Nephron progenitor cell (in vitro differentiated cells): ENCODE data around the gene COA8.

Experiments used
- DNase-seq: peaks from one replicate; pipeline ENCODE4 v3.0.0; 2021
- H3K27ac Mint-ChIP-seq: 2 replicates; pipeline ENCODE4 v1.8.0; 2021; ENCODE audit warnings: mild to moderate bottlenecking, moderate library complexity, mixed read lengths
- H3K27me3 Mint-ChIP-seq: 2 replicates; pipeline ENCODE4 v1.8.0; 2021; ENCODE audit warnings: mild to moderate bottlenecking, low read depth, mixed read lengths; ENCODE audit not compliant: poor library complexity
- H3K36me3 Mint-ChIP-seq: 2 replicates; pipeline ENCODE4 v1.8.0; 2021; ENCODE audit warnings: low read depth, mixed read lengths
- H3K4me1 Mint-ChIP-seq: 2 replicates; pipeline ENCODE4 v1.8.0; 2021; ENCODE audit warnings: mixed read lengths
- H3K4me3 Mint-ChIP-seq: 2 replicates; pipeline ENCODE4 v1.8.0; 2021; ENCODE audit warnings: mild to moderate bottlenecking, moderate library complexity, mixed read lengths
- H3K9me3 Mint-ChIP-seq: 2 replicates; pipeline ENCODE4 v1.8.0; 2021; ENCODE audit warnings: mild to moderate bottlenecking, moderate library complexity, mixed read lengths
- TF ChIP-seq, protein P1 (sequence below): fragments of 200-600 bp; sonication (generic); IDR thresholded peaks from 2 replicates; pipeline ENCODE4 v1.5.0; 2021; ENCODE audit warnings: antibody characterized with exemption

COA8 gene

DNA sequence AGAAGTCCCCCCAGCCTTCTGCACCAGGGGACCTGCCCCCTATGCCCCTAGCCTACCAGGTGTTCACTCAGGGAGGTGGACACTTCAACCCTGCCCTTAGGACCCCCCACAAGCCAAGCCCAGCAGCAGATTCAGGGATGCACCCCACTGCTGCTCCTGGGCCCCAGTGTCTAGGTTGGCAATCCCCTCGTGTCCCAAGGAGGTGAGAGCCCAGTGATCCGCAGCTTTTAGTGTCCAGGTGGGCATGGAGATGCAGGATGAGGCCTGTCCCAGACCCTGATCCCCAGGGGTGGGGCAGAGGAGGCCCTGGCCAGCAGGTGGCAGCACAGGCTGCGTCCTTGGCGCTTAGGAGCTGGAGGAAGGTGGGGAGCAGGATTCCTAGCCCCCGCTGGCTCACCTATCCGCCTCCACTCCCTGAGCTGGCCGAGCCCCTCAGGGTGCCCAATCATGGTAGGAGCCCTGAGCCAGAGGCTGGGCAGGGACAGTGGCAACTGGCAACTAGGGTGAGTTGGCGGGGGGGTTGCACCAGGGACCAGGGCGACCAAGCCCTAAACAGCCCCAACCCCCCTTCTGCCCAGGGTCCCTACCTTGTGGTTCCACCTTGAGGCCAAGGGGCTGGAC is 44.2 kb upstream of the COA8 start:
- DNase-seq = peak; percentile 81
- TF ChIP-seq, protein P1, sequence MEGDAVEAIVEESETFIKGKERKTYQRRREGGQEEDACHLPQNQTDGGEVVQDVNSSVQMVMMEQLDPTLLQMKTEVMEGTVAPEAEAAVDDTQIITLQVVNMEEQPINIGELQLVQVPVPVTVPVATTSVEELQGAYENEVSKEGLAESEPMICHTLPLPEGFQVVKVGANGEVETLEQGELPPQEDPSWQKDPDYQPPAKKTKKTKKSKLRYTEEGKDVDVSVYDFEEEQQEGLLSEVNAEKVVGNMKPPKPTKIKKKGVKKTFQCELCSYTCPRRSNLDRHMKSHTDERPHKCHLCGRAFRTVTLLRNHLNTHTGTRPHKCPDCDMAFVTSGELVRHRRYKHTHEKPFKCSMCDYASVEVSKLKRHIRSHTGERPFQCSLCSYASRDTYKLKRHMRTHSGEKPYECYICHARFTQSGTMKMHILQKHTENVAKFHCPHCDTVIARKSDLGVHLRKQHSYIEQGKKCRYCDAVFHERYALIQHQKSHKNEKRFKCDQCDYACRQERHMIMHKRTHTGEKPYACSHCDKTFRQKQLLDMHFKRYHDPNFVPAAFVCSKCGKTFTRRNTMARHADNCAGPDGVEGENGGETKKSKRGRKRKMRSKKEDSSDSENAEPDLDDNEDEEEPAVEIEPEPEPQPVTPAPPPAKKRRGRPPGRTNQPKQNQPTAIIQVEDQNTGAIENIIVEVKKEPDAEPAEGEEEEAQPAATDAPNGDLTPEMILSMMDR = peak; percentile 77
- Mint-ChIP-seq H3K27ac (no peak overlapping the region), H3K9me3 (no peaks in the 10 kb centered on the region), H3K4me1 (peaks cover 42% of the 10 kb centered on the region), H3K36me3 (peaks cover 8% of the 10 kb centered on the region), H3K4me3 (peak overlapping the region; percentile 72), H3K27me3 (peaks cover 16% of the 10 kb centered on the region)

DNA sequence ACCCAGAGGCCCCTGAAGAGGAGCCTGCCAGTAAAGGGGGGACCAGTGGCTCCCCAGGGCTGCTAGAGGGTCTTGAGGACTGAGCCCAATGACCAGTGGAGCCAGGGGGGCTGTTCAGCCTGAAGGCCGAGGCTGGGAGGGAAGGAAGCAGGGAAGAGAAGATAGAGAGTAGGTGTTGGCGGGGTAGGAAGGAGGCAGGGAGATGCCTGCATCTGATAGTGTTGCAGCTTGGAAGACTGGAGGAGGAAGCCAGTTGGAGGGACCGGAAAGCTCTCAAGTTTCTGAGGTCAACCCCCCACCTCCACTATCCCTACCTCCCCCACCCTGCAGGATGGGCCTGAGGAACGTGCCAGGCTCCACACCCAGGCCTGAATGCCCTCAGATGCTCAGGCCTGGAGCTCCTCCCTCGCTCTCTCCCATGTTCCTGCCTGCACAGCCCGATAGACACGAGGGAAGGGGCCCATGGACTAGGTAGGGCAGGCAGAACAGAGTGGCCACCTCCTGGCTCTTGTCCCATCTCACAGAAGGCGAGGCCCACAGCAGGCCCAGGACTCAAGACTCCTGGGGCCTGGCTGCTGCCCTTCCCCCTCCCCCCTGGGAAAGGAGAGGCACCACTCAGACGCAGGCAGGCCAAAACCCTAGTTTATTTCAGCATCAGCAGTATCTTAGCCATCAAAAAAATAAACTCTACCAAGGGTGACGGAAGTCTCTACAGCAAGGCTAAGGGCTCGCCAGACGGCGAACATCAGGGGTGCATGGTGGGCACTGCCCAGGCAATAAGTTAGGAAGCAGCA is 43.5 kb upstream of the COA8 start:
- peaks cover 23% of the 10 kb centered on the region for H3K27me3 Mint-ChIP-seq
- H3K4me1 Mint-ChIP-seq = peaks cover 49% of the 10 kb centered on the region
- peak overlapping the region; percentile 72 for H3K4me3 Mint-ChIP-seq
- no peak for DNase-seq
- H3K9me3 Mint-ChIP-seq = no peaks in the 10 kb centered on the region
- TF ChIP-seq, protein P1 = no peak
- H3K36me3 Mint-ChIP-seq = peaks cover 8% of the 10 kb centered on the region
- peak overlapping the region; percentile 84 for H3K27ac Mint-ChIP-seq

DNA sequence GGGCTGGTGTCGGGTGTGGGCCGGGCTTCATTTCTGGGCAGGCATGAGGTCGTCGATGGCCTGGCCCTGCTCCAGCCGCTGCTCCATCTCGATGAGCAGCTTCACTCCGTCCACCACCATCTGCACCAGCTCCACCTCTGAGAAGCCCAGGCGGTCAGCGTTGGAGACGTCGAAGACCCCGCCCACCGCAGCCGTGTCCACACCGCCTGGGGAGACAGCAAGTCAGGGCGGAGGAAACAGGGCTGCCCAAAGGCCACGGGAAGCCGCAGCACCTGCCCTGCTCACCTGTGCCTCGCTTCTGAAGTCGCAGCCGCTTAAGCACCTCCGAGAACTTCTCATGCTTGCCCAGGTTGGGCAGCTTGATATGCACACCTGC is 42.9 kb upstream of the COA8 start:
- Mint-ChIP-seq H3K27me3 (peaks cover 26% of the 10 kb centered on the region), H3K4me3 (peak overlapping the region; percentile 69), H3K4me1 (peaks cover 55% of the 10 kb centered on the region), H3K27ac (no peak overlapping the region), H3K36me3 (peaks cover 8% of the 10 kb centered on the region), H3K9me3 (no peaks in the 10 kb centered on the region)
- TF ChIP-seq, protein P1 = no peak
- no peak for DNase-seq

DNA sequence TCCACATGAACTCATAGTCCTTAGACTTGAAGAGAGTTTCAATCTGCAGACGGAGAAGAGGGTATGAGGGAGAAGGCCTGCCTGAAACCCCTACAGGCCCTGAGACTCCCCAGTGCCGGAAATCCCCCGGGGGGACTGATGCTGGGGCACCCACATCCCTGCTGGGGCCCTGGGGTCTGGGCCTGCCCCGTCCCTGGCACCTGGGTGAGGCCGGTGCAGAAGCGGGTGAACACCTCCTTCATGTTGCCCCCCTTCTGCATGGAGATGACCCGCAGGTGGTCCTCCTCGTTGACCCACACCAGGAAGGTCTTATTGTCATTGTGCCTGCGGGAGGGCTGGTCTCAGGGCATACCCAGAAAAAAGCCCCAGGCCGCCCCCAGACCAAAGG is 42.5 kb upstream of the COA8 start:
- DNase-seq = no peak
- peaks cover 59% of the 10 kb centered on the region for H3K4me1 Mint-ChIP-seq
- H3K4me3 Mint-ChIP-seq = peak overlapping the region; percentile 72
- no peak overlapping the region for H3K27ac Mint-ChIP-seq
- H3K36me3 Mint-ChIP-seq = peaks cover 8% of the 10 kb centered on the region
- TF ChIP-seq, protein P1 = no peak
- H3K27me3 Mint-ChIP-seq = peaks cover 26% of the 10 kb centered on the region
- H3K9me3 Mint-ChIP-seq = no peaks in the 10 kb centered on the region

DNA sequence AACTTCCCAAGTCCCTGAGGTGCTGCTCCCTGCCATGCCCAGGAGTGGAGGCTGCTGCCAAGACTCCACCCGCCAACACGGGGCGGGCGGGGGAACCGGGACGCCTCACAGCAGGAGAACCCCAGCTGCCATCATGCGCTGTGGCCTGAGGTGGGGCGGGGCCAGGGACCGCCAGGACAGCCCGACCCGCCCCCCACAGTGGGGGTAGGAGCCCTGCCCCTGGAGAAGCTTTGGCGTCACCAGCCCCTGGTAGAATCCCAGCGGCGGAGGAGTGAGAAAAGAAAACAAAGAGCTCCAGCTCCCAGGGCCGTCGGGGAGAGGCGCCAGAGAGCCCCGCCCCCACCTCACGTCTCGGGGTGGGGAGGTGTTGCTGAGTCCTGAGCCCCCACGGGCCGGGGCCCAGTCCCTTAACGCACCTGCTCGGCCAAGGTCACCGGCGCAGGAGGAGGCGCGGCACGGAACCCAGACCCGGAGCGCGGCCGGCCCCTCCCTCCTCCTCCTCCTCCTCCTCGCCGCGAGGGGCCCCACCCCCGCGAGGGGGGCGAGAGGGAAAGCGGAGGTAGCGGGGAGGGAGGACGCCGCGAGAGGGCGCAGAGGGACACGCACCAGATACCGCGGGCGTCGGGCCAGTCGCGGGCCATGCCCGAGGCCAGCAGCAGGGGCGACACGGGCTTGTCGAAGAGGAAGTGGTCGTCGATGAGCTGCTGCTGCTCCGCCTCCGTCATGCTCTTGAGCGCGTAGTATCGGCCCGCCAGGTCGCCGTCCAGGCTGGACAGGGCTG is 41.9 kb upstream of the COA8 start:
- peaks cover 65% of the 10 kb centered on the region for H3K4me1 Mint-ChIP-seq
- H3K4me3 Mint-ChIP-seq = peak overlapping the region; percentile 72
- no peaks in the 10 kb centered on the region for H3K9me3 Mint-ChIP-seq
- TF ChIP-seq, protein P1 = peak; percentile 56
- peak; percentile 87 for DNase-seq
- peaks cover 26% of the 10 kb centered on the region for H3K27me3 Mint-ChIP-seq
- peaks cover 8% of the 10 kb centered on the region for H3K36me3 Mint-ChIP-seq
- H3K27ac Mint-ChIP-seq = no peak overlapping the region
